ENCODE data around the gene COL10A1. TPM values are rescaled to one million over a fixed set of nuclear protein-coding genes. Genes with fewer than 3 reads are reported as not detected.

The COL10A1 gene
- total RNA-seq, result not detected
- long read RNA-seq, partial matches to known transcripts, result 0 of 2 reads
- long read RNA-seq, other reads (novel, unspliced or antisense), result 2 of 2 reads

GRCh38 chr6:116126032-116126431 is at the start of gene COL10A1:
COL10A1 (minus strand) TSS chr6:116126132; CDS start chr6:116125492, 640 bp downstream.
- ATAC-seq (ENCODE audit: poor library complexity) (no peak), DNase-seq (no peak)
- intact Hi-C loops (cut with DNase I), result no loop called here

GRCh38 chr6:116175344-116175743 is 49.4 kb upstream of the COL10A1 start:
- intact Hi-C loops (cut with DNase I), result no loop called here
- no peak for DNase-seq
- ATAC-seq (ENCODE audit: poor library complexity), result no peak

- ATAC-seq (ENCODE audit: poor library complexity) (no peak), DNase-seq (no peak)
- intact Hi-C loops (cut with DNase I), result no loop called here
Measured at GRCh38 chr6:116173928-116174327, 48.0 kb upstream of the COL10A1 start.

- ATAC-seq (ENCODE audit: poor library complexity) (no peak), DNase-seq (no peak)
- intact Hi-C loops (cut with DNase I), result no loop called here
Measured at GRCh38 chr6:116170358-116171057, 44.6 kb upstream of the COL10A1 start.

- DNase-seq (no peak), ATAC-seq (ENCODE audit: poor library complexity) (no peak)
- intact Hi-C loops (cut with DNase I), result no loop called here
Measured at GRCh38 chr6:116169880-116170279, 43.9 kb upstream of the COL10A1 start.

- ATAC-seq (ENCODE audit: poor library complexity) (no peak), DNase-seq (no peak)
- intact Hi-C loops (cut with DNase I), result no loop called here
Measured at GRCh38 chr6:116168148-116168547, 42.2 kb upstream of the COL10A1 start.

- peak; percentile 34 for ATAC-seq (ENCODE audit: poor library complexity)
- DNase-seq, result no peak
- intact Hi-C loops (cut with DNase I), result no loop called here
Measured at GRCh38 chr6:116166369-116166768, 40.4 kb upstream of the COL10A1 start.

GRCh38 chr6:116165596-116165995 is 39.7 kb upstream of the COL10A1 start:
- DNase-seq, result no peak
- ATAC-seq (ENCODE audit: poor library complexity), result no peak
- intact Hi-C loops (cut with DNase I), result no loop called here

- DNase-seq (no peak), ATAC-seq (ENCODE audit: poor library complexity) (no peak)
- intact Hi-C loops (cut with DNase I), result no loop called here
Measured at GRCh38 chr6:116159782-116160524, 34.0 kb upstream of the COL10A1 start.

- ATAC-seq (ENCODE audit: poor library complexity) (no peak), DNase-seq (no peak)
- intact Hi-C loops (cut with DNase I), result no loop called here
Measured at GRCh38 chr6:116158641-116159040, 32.7 kb upstream of the COL10A1 start.

GRCh38 chr6:116157391-116157790 is 31.5 kb upstream of the COL10A1 start:
- intact Hi-C loops (cut with DNase I), result no loop called here
- DNase-seq, result no peak
- ATAC-seq (ENCODE audit: poor library complexity), result no peak

- ATAC-seq (ENCODE audit: poor library complexity) (no peak), DNase-seq (no peak)
- intact Hi-C loops (cut with DNase I), result no loop called here
Measured at GRCh38 chr6:116156405-116157326, 30.7 kb upstream of the COL10A1 start.

- intact Hi-C loops (cut with DNase I), result no loop called here
- no peak for ATAC-seq (ENCODE audit: poor library complexity)
Measured at GRCh38 chr6:116154887-116155286, 29.0 kb upstream of the COL10A1 start.

GRCh38 chr6:116152620-116153019 is 26.7 kb upstream of the COL10A1 start:
- ATAC-seq (ENCODE audit: poor library complexity) (no peak), DNase-seq (no peak)
- intact Hi-C loops (cut with DNase I), result no loop called here

More at GRCh38 chr6:116154887-116155286, 29.0 kb upstream of the COL10A1 start:
- no peak for DNase-seq

GRCh38 chr6:116145803-116146675 is 20.1 kb upstream of the COL10A1 start:
- ATAC-seq (ENCODE audit: poor library complexity) (no peak), DNase-seq (no peak)

GRCh38 chr6:116144605-116145004 is 18.7 kb upstream of the COL10A1 start:
- ATAC-seq (ENCODE audit: poor library complexity) (peak; percentile 69), DNase-seq (no peak)
- intact Hi-C loops (cut with DNase I), result no loop called here

More at GRCh38 chr6:116145803-116146675, 20.1 kb upstream of the COL10A1 start:
- intact Hi-C loops (cut with DNase I), result no loop called here

GRCh38 chr6:116139917-116140316 is 14.0 kb upstream of the COL10A1 start:
- intact Hi-C loops (cut with DNase I), result no loop called here
- DNase-seq (no peak), ATAC-seq (ENCODE audit: poor library complexity) (no peak)

- DNase-seq, result no peak
- ATAC-seq (ENCODE audit: poor library complexity), result no peak
- intact Hi-C loops (cut with DNase I), result no loop called here
Measured at GRCh38 chr6:116136933-116137340, 11.0 kb upstream of the COL10A1 start.
